ENCODE measurements around the gene PPP6R1.
"Not testable (repeated sequence)": the region's sequence is repeated elsewhere in the genome, so short reads cannot be mapped to it uniquely, and the experiment has no call there.

The PPP6R1 gene

GRCh38 chr19:55228403-55229031 is 30.3 kb downstream of the PPP6R1 start, which contains the start of gene TMEM86B:
TSS of gene TMEM86B (minus strand) at chr19:55228763. CDS start at chr19:55228741, 22 bp downstream.
- in situ Hi-C loops (cut with MboI; ENCODE audit: low pct_unique_long_range_greater_than_20kb, low sequenced_read_pairs), result no loop called here
- DNase-seq, result no peak

- no peak for DNase-seq
- in situ Hi-C loops (cut with MboI; ENCODE audit: low pct_unique_long_range_greater_than_20kb, low sequenced_read_pairs), result no loop called here
Measured at GRCh38 chr19:55228015-55228391, 30.8 kb downstream of the PPP6R1 start.

GRCh38 chr19:55227241-55228014 is 31.4 kb downstream of the PPP6R1 start:
- no peak for DNase-seq
- in situ Hi-C loops (cut with MboI; ENCODE audit: low pct_unique_long_range_greater_than_20kb, low sequenced_read_pairs), result no loop called here

- DNase-seq, result no peak
- in situ Hi-C loops (cut with MboI; ENCODE audit: low pct_unique_long_range_greater_than_20kb, low sequenced_read_pairs), result no loop called here
Measured at GRCh38 chr19:55226788-55227187, 32.0 kb downstream of the PPP6R1 start.

GRCh38 chr19:55226273-55226672 is 32.5 kb downstream of the PPP6R1 start:
- in situ Hi-C loops (cut with MboI; ENCODE audit: low pct_unique_long_range_greater_than_20kb, low sequenced_read_pairs), result no loop called here
- no peak for DNase-seq

- in situ Hi-C loops (cut with MboI; ENCODE audit: low pct_unique_long_range_greater_than_20kb, low sequenced_read_pairs), result no loop called here
- DNase-seq, result no peak
Measured at GRCh38 chr19:55225415-55225958, 33.3 kb downstream of the PPP6R1 start.

GRCh38 chr19:55224679-55225414 is 34.0 kb downstream of the PPP6R1 start:
- in situ Hi-C loops (cut with MboI; ENCODE audit: low pct_unique_long_range_greater_than_20kb, low sequenced_read_pairs), result not testable (repeated sequence)

GRCh38 chr19:55224038-55224665 is 34.7 kb downstream of the PPP6R1 start:
- DNase-seq, result no peak
- in situ Hi-C loops (cut with MboI; ENCODE audit: low pct_unique_long_range_greater_than_20kb, low sequenced_read_pairs), result no loop called here

More at GRCh38 chr19:55224679-55225414, 34.0 kb downstream of the PPP6R1 start:
- not testable (repeated sequence) for DNase-seq

GRCh38 chr19:55223291-55224037 is 35.4 kb downstream of the PPP6R1 start:
- no peak for DNase-seq
- in situ Hi-C loops (cut with MboI; ENCODE audit: low pct_unique_long_range_greater_than_20kb, low sequenced_read_pairs), result no loop called here

- in situ Hi-C loops (cut with MboI; ENCODE audit: low pct_unique_long_range_greater_than_20kb, low sequenced_read_pairs), result no loop called here
Measured at GRCh38 chr19:55220525-55220924, 38.3 kb downstream of the PPP6R1 start.

GRCh38 chr19:55216461-55217198 is 42.2 kb downstream of the PPP6R1 start:
- DNase-seq, result peak; percentile 95
- in situ Hi-C loops (cut with MboI; ENCODE audit: low pct_unique_long_range_greater_than_20kb, low sequenced_read_pairs), result no loop called here

More at GRCh38 chr19:55220525-55220924, 38.3 kb downstream of the PPP6R1 start:
- DNase-seq, result no peak

GRCh38 chr19:55213547-55213946 is 45.3 kb downstream of the PPP6R1 start:
- in situ Hi-C loops (cut with MboI; ENCODE audit: low pct_unique_long_range_greater_than_20kb, low sequenced_read_pairs), result no loop called here
- no peak for DNase-seq

GRCh38 chr19:55212447-55212846 is 46.4 kb downstream of the PPP6R1 start:
- DNase-seq, result peak; percentile 83
- in situ Hi-C loops (cut with MboI; ENCODE audit: low pct_unique_long_range_greater_than_20kb, low sequenced_read_pairs), result no loop called here

GRCh38 chr19:55209693-55210472 is 48.9 kb downstream of the PPP6R1 start:
- in situ Hi-C loops (cut with MboI; ENCODE audit: low pct_unique_long_range_greater_than_20kb, low sequenced_read_pairs), result no loop called here
- DNase-seq, result no peak

GRCh38 chr19:55208880-55209692 is 49.7 kb downstream of the PPP6R1 start, which contains the start of gene PTPRH:
TSS of gene PTPRH (minus strand) at chr19:55209501. CDS start at chr19:55209433, 68 bp downstream.
- no peak for DNase-seq
- in situ Hi-C loops (cut with MboI; ENCODE audit: low pct_unique_long_range_greater_than_20kb, low sequenced_read_pairs), result no loop called here
